ENCODE results near the gene TPPP2. TPM values are rescaled to one million over a fixed set of nuclear protein-coding genes. Genes with fewer than 3 reads are reported as not detected.

Gene TPPP2
- total RNA-seq, 1 experiment from 2014 or later: not detected

DNA sequence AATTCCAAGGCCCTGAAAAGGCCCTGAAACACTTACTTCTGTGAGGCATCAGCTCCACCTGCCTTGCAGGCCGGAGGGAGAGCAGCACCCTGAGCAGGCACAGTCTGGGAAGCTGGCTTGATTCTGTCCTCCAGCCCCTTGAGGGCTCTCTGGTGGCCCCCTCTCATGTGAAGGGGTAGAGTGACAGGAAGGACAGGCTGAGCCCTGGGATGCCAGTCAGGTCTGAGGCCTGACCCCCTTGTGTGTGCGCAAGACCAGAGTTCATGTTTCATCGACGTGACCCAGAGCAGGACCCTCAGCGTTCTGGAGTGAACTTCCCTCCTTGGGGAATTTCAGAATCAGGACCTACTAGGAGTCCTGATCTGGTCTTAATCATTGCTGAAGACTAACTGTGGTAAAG lies 28.9 kb downstream of the TPPP2 start:
- intact Hi-C loops (cut with micrococcal nuclease; ENCODE audit: unreplicated experiment): no loop called here
- no peaks in the 10 kb centered on the region for H3K9me3 Mint-ChIP-seq (ENCODE audit: low read depth, unreplicated experiment)
- peaks cover 16% of the 10 kb centered on the region for H3K27me3 Mint-ChIP-seq (ENCODE audit: unreplicated experiment)
- BruUV-seq (replicated peaks): no TSS peak
- CTCF ChIA-PET: interaction anchor here (0.7 to 1.5 kb wide), 2 partner anchors 42 to 43 kb away, joined by 3 read pairs; partner anchors contain the start of gene TMEM253
- H3K27ac Mint-ChIP-seq (ENCODE audit: unreplicated experiment): no peak overlapping the region
- H3K36me3 Mint-ChIP-seq (ENCODE audit: insufficient read depth, unreplicated experiment): no peaks in the 10 kb centered on the region
- no peak for DNase-seq
- peaks cover 18% of the 10 kb centered on the region for H3K4me1 Mint-ChIP-seq (ENCODE audit: low read depth, unreplicated experiment)
- no peak overlapping the region for H3K4me3 Mint-ChIP-seq (ENCODE audit: low read depth, unreplicated experiment)
- TF ChIP-seq, protein P1, sequence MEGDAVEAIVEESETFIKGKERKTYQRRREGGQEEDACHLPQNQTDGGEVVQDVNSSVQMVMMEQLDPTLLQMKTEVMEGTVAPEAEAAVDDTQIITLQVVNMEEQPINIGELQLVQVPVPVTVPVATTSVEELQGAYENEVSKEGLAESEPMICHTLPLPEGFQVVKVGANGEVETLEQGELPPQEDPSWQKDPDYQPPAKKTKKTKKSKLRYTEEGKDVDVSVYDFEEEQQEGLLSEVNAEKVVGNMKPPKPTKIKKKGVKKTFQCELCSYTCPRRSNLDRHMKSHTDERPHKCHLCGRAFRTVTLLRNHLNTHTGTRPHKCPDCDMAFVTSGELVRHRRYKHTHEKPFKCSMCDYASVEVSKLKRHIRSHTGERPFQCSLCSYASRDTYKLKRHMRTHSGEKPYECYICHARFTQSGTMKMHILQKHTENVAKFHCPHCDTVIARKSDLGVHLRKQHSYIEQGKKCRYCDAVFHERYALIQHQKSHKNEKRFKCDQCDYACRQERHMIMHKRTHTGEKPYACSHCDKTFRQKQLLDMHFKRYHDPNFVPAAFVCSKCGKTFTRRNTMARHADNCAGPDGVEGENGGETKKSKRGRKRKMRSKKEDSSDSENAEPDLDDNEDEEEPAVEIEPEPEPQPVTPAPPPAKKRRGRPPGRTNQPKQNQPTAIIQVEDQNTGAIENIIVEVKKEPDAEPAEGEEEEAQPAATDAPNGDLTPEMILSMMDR (IDR thresholded peaks at IDR 0.05; ENCODE audit: unreplicated experiment): no peak

DNA sequence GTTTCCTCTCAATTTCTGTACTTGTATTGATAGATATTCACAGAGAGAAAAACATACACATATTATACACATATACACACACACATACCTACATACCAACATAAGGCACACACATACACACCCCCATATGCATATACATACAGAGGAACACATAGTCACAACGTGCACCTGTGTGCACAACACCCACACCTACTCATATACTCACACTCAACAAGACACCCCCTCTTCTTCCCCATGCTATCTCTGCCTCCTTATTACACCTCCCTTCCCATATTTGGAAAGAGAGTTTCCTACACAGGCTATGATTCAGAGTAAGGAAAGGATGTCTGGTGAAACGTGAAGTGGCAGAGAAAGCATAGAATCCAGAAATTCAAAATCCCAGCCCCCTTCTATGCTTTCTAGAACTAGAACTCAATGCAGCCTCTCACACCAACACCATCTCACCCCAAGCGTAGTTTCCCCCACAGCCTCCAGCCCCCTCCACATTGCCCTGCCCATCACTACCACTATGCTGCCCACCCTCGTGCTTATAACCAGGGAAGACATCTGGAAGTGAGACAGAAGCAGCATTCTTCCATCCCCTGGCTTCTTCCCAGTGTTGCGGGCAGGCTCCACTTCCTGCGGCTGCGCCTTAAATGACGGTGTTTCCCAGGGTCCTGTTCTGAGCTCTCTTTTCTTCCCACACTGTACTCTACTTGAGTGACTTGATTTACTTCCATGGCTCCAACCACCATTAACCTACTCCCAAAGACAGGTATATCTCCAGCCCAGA lies 30.0 kb downstream of the TPPP2 start:
- intact Hi-C loops (cut with micrococcal nuclease; ENCODE audit: unreplicated experiment): no loop called here
- no peak overlapping the region for H3K4me3 Mint-ChIP-seq (ENCODE audit: low read depth, unreplicated experiment)
- CTCF ChIA-PET: interaction anchor here (1.5 kb wide), 1 partner anchor 44 kb away, joined by 3 read pairs; no protein-coding TSS in a partner anchor
- no peak for DNase-seq
- H3K36me3 Mint-ChIP-seq (ENCODE audit: insufficient read depth, unreplicated experiment): no peaks in the 10 kb centered on the region
- peaks cover 6% of the 10 kb centered on the region for H3K4me1 Mint-ChIP-seq (ENCODE audit: low read depth, unreplicated experiment)
- peaks cover 20% of the 10 kb centered on the region for H3K27me3 Mint-ChIP-seq (ENCODE audit: unreplicated experiment)
- BruUV-seq (replicated peaks): no TSS peak
- TF ChIP-seq, protein P1 (IDR thresholded peaks at IDR 0.05; ENCODE audit: unreplicated experiment): no peak
- H3K27ac Mint-ChIP-seq (ENCODE audit: unreplicated experiment): no peak overlapping the region
- H3K9me3 Mint-ChIP-seq (ENCODE audit: low read depth, unreplicated experiment): no peaks in the 10 kb centered on the region

DNA sequence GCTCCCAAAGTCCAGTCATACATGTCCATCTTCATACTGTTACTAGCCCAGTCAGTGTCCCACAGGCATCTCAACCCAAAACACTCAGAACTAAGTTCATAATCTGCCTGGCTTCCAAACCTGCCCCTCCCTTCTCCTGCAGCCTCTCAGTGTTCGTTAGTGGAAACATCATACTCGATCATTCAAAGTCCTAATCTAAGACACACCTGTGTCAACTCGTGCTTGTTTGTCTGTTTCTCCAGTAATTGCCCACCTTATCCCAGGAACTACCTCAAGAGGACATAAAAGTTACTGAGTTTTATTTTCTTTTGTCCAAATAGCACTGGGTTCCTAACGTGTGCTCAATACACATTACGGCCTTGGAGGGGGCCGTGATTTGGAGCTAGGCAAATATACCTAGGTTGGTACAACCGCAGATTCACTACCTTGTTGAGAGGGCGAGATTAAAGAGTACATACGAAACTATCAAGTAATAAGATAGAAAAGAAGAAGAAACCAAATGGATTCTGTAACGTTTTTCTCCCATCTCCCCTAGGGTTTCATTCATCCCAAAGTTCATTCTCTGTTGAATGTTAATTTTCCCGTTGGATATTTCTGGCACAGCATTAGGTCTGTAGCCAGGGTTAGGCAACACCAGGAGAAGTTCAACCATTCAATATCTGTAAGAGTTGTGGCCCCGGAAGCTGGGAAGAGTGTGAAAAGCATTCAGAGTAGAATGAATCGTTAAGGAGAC lies 30.8 kb downstream of the TPPP2 start:
- Mint-ChIP-seq H3K4me1 (ENCODE audit: low read depth, unreplicated experiment) (no peaks in the 10 kb centered on the region), H3K9me3 (ENCODE audit: low read depth, unreplicated experiment) (no peaks in the 10 kb centered on the region), H3K27me3 (ENCODE audit: unreplicated experiment) (peaks cover 28% of the 10 kb centered on the region), H3K27ac (ENCODE audit: unreplicated experiment) (no peak overlapping the region), H3K36me3 (ENCODE audit: insufficient read depth, unreplicated experiment) (no peaks in the 10 kb centered on the region), H3K4me3 (ENCODE audit: low read depth, unreplicated experiment) (no peak overlapping the region)
- CTCF ChIA-PET: no interaction called here
- TF ChIP-seq, protein P1 (IDR thresholded peaks at IDR 0.05; ENCODE audit: unreplicated experiment): no peak
- no TSS peak for BruUV-seq (replicated peaks)
- no peak for DNase-seq
- intact Hi-C loops (cut with micrococcal nuclease; ENCODE audit: unreplicated experiment): no loop called here

DNA sequence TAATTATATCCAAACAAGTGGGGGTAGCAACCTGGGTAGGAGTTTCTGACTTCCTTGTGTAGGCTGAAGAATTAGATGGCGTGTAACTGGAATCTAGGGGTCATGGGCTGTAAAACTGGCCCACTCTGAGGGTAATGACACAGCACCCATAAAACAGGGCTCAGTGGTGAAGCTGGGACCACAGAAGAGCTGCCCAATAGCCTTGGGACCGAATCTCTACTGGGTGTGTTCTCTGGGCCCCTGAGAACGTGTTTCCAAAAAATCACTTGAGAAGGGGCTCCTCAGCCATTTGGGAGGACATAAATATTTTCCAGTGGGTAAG lies 31.3 kb downstream of the TPPP2 start:
- Mint-ChIP-seq H3K9me3 (ENCODE audit: low read depth, unreplicated experiment) (no peaks in the 10 kb centered on the region), H3K36me3 (ENCODE audit: insufficient read depth, unreplicated experiment) (no peaks in the 10 kb centered on the region), H3K4me1 (ENCODE audit: low read depth, unreplicated experiment) (no peaks in the 10 kb centered on the region), H3K4me3 (ENCODE audit: low read depth, unreplicated experiment) (no peak overlapping the region), H3K27ac (ENCODE audit: unreplicated experiment) (no peak overlapping the region), H3K27me3 (ENCODE audit: unreplicated experiment) (peaks cover 33% of the 10 kb centered on the region)
- TF ChIP-seq, protein P1 (IDR thresholded peaks at IDR 0.05; ENCODE audit: unreplicated experiment): no peak
- DNase-seq: no peak
- CTCF ChIA-PET: no interaction called here
- no TSS peak for BruUV-seq (replicated peaks)
- intact Hi-C loops (cut with micrococcal nuclease; ENCODE audit: unreplicated experiment): no loop called here

All from Calu3 (cell line).